GM12864 (cell line): ENCODE data around the gene EVA1C.
"Not testable (repeated sequence)": the region's sequence is repeated elsewhere in the genome, so short reads cannot be mapped to it uniquely, and the experiment has no call there.

Experiments used
- DNase-seq: peaks from one replicate; pipeline ENCODE4 v3.0.0-alpha.2; 2011; ENCODE audit warnings: low read depth
- H3K4me3 ChIP-seq: 2 replicates; pipeline ENCODE4 v1.5.1; 2011; ENCODE audit warnings: mild to moderate bottlenecking, low read depth, low read length, control low read depth
- CTCF ChIP-seq: IDR thresholded peaks from 2 replicates; pipeline ENCODE4 v1.5.1; 2011; ENCODE audit warnings: low read depth, mild to moderate bottlenecking, moderate library complexity, low read length, control low read depth, inconsistent platforms; ENCODE audit errors: missing control alignments

The EVA1C gene

GRCh38 chr21:32389337-32390015, 23.0 kb upstream of the EVA1C start:
- no peak for TF ChIP-seq CTCF
- DNase-seq, result no peak
- H3K4me3 ChIP-seq, result no peak overlapping the region

- not testable (repeated sequence) for H3K4me3 ChIP-seq, DNase-seq
Observed at GRCh38 chr21:32390537-32391224, 21.8 kb upstream of the EVA1C start.

DNA sequence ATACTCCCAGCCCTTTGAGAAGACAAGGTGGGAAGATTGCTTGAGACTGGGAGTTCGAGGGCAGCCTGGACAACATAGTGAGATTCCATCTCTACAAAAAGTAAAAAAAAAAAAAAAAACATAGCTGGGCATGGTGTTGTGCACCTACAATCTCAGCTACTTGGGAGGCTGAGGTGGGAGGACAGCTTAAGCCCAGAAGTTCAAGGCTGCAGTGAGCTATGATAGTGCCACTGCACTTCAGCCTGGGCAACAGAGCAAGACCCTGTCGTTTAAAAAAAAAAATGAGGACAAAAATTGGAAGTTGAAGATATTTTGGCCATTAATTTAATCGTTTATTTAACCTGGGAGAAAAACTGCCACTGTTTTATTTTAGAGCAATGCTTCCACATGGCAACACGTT, 20.8 kb upstream of the EVA1C start:
- no peak for TF ChIP-seq CTCF
- H3K4me3 ChIP-seq, result peak overlapping the region; percentile 76
- DNase-seq, result no peak

DNA sequence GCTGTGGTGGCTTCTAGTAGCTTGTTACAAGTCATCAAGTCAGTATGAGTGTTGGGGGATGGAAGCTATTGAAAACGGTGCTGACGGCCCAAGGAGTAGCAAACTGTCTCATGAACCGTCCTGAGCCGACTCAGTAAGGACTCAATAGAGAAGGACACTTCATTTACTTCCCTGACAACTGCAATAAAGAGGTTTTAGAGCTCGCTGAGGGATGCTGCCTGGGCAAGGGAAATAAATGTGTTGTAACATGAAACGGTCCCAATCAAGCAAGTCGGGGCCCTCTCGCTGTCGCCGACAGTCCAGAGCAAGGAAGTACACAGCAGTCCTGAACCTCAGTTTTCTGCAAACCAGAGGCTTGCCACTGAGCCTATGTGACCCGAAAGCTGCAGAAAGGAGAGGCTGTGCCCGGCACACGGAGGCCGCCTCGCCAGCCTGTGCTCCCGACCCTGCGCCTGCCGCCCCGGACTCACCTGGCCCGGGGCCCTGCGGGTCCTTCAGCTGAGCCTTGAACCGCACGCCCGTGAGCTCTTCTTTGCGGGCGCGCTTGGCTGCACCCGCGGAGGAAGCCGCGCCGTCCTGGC, 20.1 kb upstream of the EVA1C start:
- peak overlapping the region; percentile 76 for H3K4me3 ChIP-seq
- DNase-seq, result no peak
- TF ChIP-seq CTCF, result no peak

DNA sequence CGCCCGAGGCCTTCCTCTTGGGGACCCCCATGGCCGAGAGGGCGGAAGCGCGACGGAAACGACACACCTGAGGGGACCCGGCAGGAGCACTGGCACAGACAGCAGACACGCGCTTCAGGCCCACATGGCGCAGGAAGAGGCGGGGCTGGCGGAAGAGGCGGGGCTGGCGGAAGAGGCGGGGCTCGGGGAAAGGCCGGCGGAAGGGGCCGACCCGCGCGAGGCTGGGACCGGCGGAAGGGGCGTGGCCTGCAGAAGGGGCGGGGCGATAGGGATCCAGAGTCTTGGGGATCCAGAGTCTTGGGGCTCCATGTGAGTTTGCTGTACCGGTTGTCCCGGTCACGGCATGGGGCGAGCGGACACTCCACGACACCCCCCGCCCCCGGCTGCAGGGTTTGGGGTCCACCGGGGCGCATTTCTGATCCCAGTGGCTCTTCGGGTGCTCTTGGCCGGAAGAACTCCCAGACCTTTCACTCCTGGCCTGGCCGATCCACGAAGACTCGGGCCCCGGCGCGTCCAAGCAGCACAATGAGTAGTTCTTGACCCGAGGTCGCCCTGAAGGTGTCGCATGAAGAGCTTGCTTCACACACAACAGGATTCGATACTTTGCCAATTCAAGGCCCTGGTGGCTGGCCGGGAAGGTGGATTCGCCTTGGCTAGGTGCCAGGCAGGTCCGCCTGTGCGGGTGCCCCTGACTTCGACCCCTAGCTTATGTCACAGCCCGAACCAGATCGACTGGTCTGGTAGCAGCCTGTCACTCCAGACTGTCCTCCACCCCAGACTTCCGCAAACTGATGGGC, 19.4 kb upstream of the EVA1C start, which contains the start of gene URB1:
Gene URB1 (minus strand): TSS at position 133 of the 797 bp plus-strand sequence. CDS start 102 bp downstream, at position 31.
- TF ChIP-seq CTCF, result no peak
- H3K4me3 ChIP-seq, result peak within 1 kb of the TSS; percentile 76
- DNase-seq, result peak; percentile 43

DNA sequence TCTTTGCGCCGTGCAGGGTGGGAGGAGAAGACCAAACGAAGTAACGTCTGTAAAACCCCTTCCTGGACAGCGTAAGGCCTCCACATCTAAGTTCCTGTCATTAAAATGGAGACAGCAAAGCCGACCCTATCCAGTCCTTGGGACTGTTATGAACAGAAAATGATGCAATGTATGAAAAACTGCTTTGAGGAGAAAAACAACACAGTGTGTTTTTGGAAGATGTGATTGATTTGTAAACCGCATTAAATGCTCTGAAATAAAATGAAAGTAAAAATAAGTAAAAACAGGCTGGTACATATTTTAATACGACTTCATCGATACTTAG, 18.9 kb upstream of the EVA1C start:
- H3K4me3 ChIP-seq, result peak overlapping the region; percentile 76
- TF ChIP-seq CTCF, result no peak
- no peak for DNase-seq

DNA sequence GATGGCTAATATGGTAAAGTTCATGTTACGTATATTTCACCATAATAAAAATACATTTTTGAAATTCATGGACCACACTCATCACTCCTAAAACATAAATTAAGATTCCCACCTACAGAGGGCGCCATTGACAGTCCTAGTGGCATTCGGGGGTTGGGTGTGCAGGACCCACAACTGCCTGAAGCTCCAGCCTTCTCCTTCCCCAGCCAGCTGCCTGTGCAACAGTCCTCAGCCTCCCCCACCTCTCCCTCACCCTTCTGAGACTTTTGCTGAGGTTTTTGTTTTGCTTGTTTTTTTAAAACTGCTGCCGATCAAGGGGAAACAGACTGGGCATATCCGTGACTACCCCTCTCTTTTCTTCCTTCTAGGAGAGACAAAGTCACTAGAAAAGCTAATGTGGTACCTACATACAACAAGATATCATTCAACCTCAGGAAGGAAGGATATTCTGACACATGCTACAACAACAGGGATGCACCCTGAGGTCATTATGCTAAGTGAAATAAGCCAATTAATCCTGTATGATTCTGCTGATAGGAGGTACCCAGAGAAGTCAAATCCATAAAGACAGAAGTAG, 9.2 kb upstream of the EVA1C start:
- no peak for DNase-seq
- peak; percentile 46 for TF ChIP-seq CTCF
- no peak overlapping the region for H3K4me3 ChIP-seq
